Liver (tissue), 9 donors: ENCODE results near the gene BRIP1. TPM values are rescaled to one million over a fixed set of nuclear protein-coding genes. Genes with fewer than 3 reads are reported as not detected.

Experiments used
- DNase-seq: peaks from one replicate; pipeline ENCODE4 v3.0.0-alpha.2; 2017; ENCODE audit warnings: low spot score
- H3K27ac ChIP-seq, 2 donors: one replicate each; pipeline ENCODE4 v1.7.0; 2013; ENCODE audit warnings: inconsistent platforms in 2 of 2, low read length in 2 of 2, control low read depth in 1 of 2, low read depth in 1 of 2, mild to moderate bottlenecking in 1 of 2
- H3K27me3 ChIP-seq, 4 donors: one replicate each; pipeline versions ENCODE4 v1.6.1 to v1.7.0; 2013; ENCODE audit warnings: low read length in 3 of 4, inconsistent platforms in 1 of 4, mild to moderate bottlenecking in 1 of 4, moderate library complexity in 1 of 4; ENCODE audit not compliant: control insufficient read depth in 4 of 4, insufficient read depth in 4 of 4
- H3K36me3 ChIP-seq, 4 donors: one replicate each; pipeline versions ENCODE4 v1.6.1 to v1.7.0; 2013; ENCODE audit warnings: low read length in 3 of 4, mild to moderate bottlenecking in 3 of 4, low read depth in 1 of 4, moderate library complexity in 1 of 4; ENCODE audit not compliant: control insufficient read depth in 4 of 4, insufficient read depth in 3 of 4
- H3K4me1 ChIP-seq, 4 donors: one replicate each; pipeline versions ENCODE4 v1.6.1 to v1.7.0; 2013; ENCODE audit warnings: low read length in 3 of 4, mild to moderate bottlenecking in 3 of 4, moderate library complexity in 1 of 4; ENCODE audit not compliant: control insufficient read depth in 4 of 4, insufficient read depth in 4 of 4
- H3K4me3 ChIP-seq, 3 donors: one replicate each; pipeline versions ENCODE4 v1.6.1 to v1.7.0; 2013; ENCODE audit warnings: low read length in 3 of 3, control low read depth in 1 of 3, low read depth in 1 of 3, mild to moderate bottlenecking in 1 of 3
- H3K9ac ChIP-seq, 2 donors: one replicate each; pipeline ENCODE4 v1.7.0; 2013; ENCODE audit warnings: low read length in 2 of 2, mild to moderate bottlenecking in 2 of 2, moderate library complexity in 2 of 2, control low read depth in 1 of 2, low read depth in 1 of 2
- H3K9me3 ChIP-seq, 4 donors: one replicate each; pipeline versions ENCODE4 v1.6.1 to v1.7.0; 2013; ENCODE audit warnings: low read length in 3 of 4; ENCODE audit not compliant: control insufficient read depth in 4 of 4
- FOXA1 ChIP-seq: IDR thresholded peaks from 2 replicates; pipeline ENCODE4 v1.6.1; 2016; ENCODE audit warnings: antibody characterized with exemption
- FOXA2 ChIP-seq: IDR thresholded peaks from 2 replicates; pipeline ENCODE4 v1.6.1; 2016; ENCODE audit warnings: antibody characterized with exemption
- HNF4A ChIP-seq, 2 donors: conservative IDR thresholded peaks; 2 replicates each; pipeline ENCODE4 v1.6.1; 2016; ENCODE audit warnings: antibody characterized with exemption in 2 of 2, mild to moderate bottlenecking in 2 of 2
- HNF4G ChIP-seq: IDR thresholded peaks from 2 replicates; pipeline ENCODE4 v1.6.1; 2016; ENCODE audit warnings: antibody characterized with exemption
- JUND ChIP-seq, 2 donors: IDR thresholded peaks; 2 replicates each; pipeline ENCODE4 v1.6.1; 2016; ENCODE audit warnings: antibody characterized with exemption in 2 of 2
- NR2F2 ChIP-seq: IDR thresholded peaks from 2 replicates; pipeline ENCODE4 v1.6.1; 2016; ENCODE audit warnings: antibody characterized with exemption
- RAD21 ChIP-seq, 2 donors: IDR thresholded peaks; 2 replicates each; pipeline ENCODE4 v1.6.1; 2016; ENCODE audit warnings: antibody characterized with exemption in 2 of 2, mild to moderate bottlenecking in 2 of 2
- RXRA ChIP-seq, 2 donors: IDR thresholded peaks; 2 replicates each; pipeline ENCODE4 v1.6.1; 2017 to 2018; ENCODE audit warnings: antibody characterized with exemption in 2 of 2, mild to moderate bottlenecking in 1 of 2
- SP1 ChIP-seq: IDR thresholded peaks from 2 replicates; pipeline ENCODE4 v1.6.1; 2018; ENCODE audit warnings: antibody characterized with exemption, mild to moderate bottlenecking
- YY1 ChIP-seq: IDR thresholded peaks from 2 replicates; pipeline ENCODE4 v1.6.1; 2016; ENCODE audit warnings: antibody characterized with exemption, mild to moderate bottlenecking
- WGBS: extraction: QIAGEN DNeasy Blood & Tissue Kit; methylation state at CpG from one replicate; pipeline ENCODE4 v1.1.7; 2013; 5-methylcytosine and 5-hydroxymethylcytosine counted together
- polyA plus RNA-seq, 2 donors: library from polyadenylated mRNA; stranded (reverse) in 1 of 2; unstranded in 1 of 2; fragments of 200-250 nt in 1 of 2; fragments of >200 nt in 1 of 2; fragmentation: Nextera tagmentation in 1 of 2; extraction: Ambion mirVana in 1 of 2; gene quantifications; one replicate each; pipeline versions ENCODE4 v1.2.1 to v1.2.3, GENCODE V29; 2013 to 2015
- total RNA-seq, 2 donors: library from RNA; depleted of rRNA; stranded (reverse); fragments of >200 nt; gene quantifications; one replicate each; pipeline ENCODE4 v1.2.3, GENCODE V29; 2014
- TF ChIP-seq, protein P1 (sequence below): fragments of 150-350 bp; IDR thresholded peaks from 2 replicates; pipeline ENCODE4 v1.5.1; 2017; ENCODE audit warnings: improper control_type of control experiment, low read depth, low read length; ENCODE audit not compliant: missing input control
- TF ChIP-seq, protein P2 (sequence below): IDR thresholded peaks from 2 replicates; pipeline ENCODE4 v1.6.1; 2016; ENCODE audit warnings: antibody characterized with exemption
- TF ChIP-seq, protein P3 (sequence below): IDR thresholded peaks from 2 replicates; pipeline ENCODE4 v1.6.1; 2016; ENCODE audit warnings: antibody characterized with exemption, mild to moderate bottlenecking
- TF ChIP-seq, protein P4 (sequence below): IDR thresholded peaks from 2 replicates; pipeline ENCODE4 v1.6.1; 2016; ENCODE audit warnings: antibody characterized with exemption
- donor health status: healthy.
- donor health status: healthy.
- donor health status: healthy.
- donor health status: healthy.
- donor health status: healthy.

BRIP1 gene
- total and polyA plus RNA-seq, 4 donors = 0.24 to 10.3 (median 0.90) TPM

DNA sequence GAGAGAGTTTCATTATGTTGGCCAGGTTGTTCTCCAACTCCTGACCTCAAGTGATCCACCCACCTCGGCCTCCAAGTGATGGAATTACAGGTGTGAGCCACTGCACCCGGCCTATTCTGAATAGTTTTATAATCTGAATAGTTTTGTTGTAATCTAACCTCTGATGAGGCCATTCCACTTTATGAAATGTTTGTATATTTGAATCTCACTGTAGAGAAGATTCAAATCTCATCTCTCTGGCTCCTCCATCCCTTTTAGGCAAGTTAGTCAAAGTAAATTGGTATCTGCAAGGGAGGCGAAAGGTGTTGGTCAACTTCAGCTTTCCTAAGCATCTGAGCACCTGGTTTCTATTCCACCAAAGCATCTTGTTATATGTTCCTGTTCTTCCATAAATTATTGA, 131.2 kb downstream of the BRIP1 start:
- Histone ChIP-seq H3K27me3 (no peaks in the 10 kb centered on the region), H3K27ac (no peak overlapping the region), H3K9ac (no peak overlapping the region), H3K4me3 (no peak overlapping the region), H3K9me3 (no peaks in the 10 kb centered on the region), H3K4me1 (no peaks in the 10 kb centered on the region), H3K36me3 (no peaks in the 10 kb centered on the region)
- TF ChIP-seq FOXA2 (no peak), SP1 (no peak), RAD21 (IDR thresholded peaks at IDR 0.05) (no peak), NR2F2 (no peak), JUND (IDR thresholded peaks at IDR 0.05) (no peak), FOXA1 (no peak)
- TF ChIP-seq, protein P1, sequence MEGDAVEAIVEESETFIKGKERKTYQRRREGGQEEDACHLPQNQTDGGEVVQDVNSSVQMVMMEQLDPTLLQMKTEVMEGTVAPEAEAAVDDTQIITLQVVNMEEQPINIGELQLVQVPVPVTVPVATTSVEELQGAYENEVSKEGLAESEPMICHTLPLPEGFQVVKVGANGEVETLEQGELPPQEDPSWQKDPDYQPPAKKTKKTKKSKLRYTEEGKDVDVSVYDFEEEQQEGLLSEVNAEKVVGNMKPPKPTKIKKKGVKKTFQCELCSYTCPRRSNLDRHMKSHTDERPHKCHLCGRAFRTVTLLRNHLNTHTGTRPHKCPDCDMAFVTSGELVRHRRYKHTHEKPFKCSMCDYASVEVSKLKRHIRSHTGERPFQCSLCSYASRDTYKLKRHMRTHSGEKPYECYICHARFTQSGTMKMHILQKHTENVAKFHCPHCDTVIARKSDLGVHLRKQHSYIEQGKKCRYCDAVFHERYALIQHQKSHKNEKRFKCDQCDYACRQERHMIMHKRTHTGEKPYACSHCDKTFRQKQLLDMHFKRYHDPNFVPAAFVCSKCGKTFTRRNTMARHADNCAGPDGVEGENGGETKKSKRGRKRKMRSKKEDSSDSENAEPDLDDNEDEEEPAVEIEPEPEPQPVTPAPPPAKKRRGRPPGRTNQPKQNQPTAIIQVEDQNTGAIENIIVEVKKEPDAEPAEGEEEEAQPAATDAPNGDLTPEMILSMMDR = no peak
- DNase-seq = no peak
- WGBS = 66% methylated on average over 3 of the region's 3 CpGs

DNA sequence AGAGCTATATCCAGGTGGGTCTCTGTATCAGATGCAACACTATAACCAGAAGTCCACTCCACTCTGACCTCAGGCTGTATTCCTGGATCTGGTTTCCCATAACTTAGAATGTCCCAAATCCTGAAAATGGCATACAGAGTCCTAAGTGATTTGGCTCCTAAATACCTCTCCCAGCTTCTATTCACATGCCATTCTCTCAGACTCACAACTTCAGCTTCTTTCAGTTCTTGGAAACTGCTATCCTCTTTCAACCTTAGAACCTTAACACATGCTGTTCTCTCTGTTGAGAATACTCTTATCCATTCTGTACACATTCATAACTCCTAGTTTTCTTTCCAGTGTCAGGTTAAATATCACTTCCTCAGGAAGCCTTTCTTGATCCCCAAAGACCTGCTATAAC, 132.0 kb downstream of the BRIP1 start:
- Histone ChIP-seq H3K27ac (no peak overlapping the region), H3K27me3 (no peaks in the 10 kb centered on the region), H3K9ac (no peak overlapping the region), H3K4me3 (no peak overlapping the region), H3K4me1 (no peaks in the 10 kb centered on the region), H3K9me3 (no peaks in the 10 kb centered on the region), H3K36me3 (no peaks in the 10 kb centered on the region)
- no peak for DNase-seq
- TF ChIP-seq RXRA (IDR thresholded peaks at IDR 0.05) (no peak), YY1 (no peak)
- TF ChIP-seq, protein P2, sequence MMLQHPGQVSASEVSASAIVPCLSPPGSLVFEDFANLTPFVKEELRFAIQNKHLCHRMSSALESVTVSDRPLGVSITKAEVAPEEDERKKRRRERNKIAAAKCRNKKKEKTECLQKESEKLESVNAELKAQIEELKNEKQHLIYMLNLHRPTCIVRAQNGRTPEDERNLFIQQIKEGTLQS = no peak

DNA sequence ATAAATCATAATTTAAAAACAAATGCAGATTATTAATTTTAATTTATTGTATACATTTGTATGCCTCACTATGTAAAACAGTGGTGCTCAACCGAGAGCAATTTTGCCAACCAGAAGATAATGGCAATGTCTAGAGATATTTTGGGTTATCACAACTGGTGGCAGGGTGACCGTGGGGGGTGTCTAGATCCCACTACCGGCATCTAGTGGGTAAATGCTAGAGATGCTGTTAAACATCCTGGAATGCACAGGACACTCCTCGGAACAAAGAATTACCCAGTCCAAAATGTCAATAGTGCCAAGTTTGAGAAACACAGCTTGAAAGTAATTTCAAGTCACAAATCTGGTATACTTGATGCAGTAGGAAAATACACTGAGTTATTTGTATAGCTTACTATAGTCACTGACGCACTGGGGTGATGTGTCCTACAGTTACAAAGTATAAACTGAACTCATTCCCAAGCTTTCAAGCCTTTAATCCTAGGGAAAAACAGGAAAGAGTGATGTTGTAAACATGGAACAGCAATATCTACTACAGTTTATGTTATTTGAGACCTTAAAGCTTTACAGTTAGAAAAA, 133.5 kb downstream of the BRIP1 start:
- Histone ChIP-seq H3K27me3 (no peaks in the 10 kb centered on the region), H3K36me3 (no peaks in the 10 kb centered on the region), H3K4me1 (no peaks in the 10 kb centered on the region), H3K4me3 (no peak overlapping the region), H3K9me3 (no peaks in the 10 kb centered on the region), H3K9ac (no peak overlapping the region), H3K27ac (no peak overlapping the region)
- WGBS = 92% methylated on average over 5 of the region's 5 CpGs
- DNase-seq = no peak
- TF ChIP-seq, protein P1 = no peak
- TF ChIP-seq HNF4G = no peak
- TF ChIP-seq, protein P3, sequence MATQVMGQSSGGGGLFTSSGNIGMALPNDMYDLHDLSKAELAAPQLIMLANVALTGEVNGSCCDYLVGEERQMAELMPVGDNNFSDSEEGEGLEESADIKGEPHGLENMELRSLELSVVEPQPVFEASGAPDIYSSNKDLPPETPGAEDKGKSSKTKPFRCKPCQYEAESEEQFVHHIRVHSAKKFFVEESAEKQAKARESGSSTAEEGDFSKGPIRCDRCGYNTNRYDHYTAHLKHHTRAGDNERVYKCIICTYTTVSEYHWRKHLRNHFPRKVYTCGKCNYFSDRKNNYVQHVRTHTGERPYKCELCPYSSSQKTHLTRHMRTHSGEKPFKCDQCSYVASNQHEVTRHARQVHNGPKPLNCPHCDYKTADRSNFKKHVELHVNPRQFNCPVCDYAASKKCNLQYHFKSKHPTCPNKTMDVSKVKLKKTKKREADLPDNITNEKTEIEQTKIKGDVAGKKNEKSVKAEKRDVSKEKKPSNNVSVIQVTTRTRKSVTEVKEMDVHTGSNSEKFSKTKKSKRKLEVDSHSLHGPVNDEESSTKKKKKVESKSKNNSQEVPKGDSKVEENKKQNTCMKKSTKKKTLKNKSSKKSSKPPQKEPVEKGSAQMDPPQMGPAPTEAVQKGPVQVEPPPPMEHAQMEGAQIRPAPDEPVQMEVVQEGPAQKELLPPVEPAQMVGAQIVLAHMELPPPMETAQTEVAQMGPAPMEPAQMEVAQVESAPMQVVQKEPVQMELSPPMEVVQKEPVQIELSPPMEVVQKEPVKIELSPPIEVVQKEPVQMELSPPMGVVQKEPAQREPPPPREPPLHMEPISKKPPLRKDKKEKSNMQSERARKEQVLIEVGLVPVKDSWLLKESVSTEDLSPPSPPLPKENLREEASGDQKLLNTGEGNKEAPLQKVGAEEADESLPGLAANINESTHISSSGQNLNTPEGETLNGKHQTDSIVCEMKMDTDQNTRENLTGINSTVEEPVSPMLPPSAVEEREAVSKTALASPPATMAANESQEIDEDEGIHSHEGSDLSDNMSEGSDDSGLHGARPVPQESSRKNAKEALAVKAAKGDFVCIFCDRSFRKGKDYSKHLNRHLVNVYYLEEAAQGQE = no peak
- no peak for TF ChIP-seq HNF4A (conservative IDR thresholded peaks at IDR 0.05)
- TF ChIP-seq, protein P4, sequence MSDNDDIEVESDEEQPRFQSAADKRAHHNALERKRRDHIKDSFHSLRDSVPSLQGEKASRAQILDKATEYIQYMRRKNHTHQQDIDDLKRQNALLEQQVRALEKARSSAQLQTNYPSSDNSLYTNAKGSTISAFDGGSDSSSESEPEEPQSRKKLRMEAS = no peak
